ENCODE data around the gene PIK3AP1.

GRCh38 chr10:96588060-96588554 lies 132.2 kb downstream of the PIK3AP1 start:
- TF ChIP-seq CTCF (conservative IDR thresholded peaks at IDR 0.05), result no peak
- TF ChIP-seq EZH2 (IDR thresholded peaks at IDR 0.05; ENCODE audit: low read depth), result no peak
